HG03066 (cell line): ENCODE results near the gene MACROH2A1.

Experiments
- ATAC-seq: cut with Tn5 transposase; IDR thresholded peaks from one replicate; pipeline ENCODE4 v1.9.1; 2021; ENCODE audit warnings: low read depth; ENCODE audit not compliant: unreplicated experiment

Gene MACROH2A1

DNA sequence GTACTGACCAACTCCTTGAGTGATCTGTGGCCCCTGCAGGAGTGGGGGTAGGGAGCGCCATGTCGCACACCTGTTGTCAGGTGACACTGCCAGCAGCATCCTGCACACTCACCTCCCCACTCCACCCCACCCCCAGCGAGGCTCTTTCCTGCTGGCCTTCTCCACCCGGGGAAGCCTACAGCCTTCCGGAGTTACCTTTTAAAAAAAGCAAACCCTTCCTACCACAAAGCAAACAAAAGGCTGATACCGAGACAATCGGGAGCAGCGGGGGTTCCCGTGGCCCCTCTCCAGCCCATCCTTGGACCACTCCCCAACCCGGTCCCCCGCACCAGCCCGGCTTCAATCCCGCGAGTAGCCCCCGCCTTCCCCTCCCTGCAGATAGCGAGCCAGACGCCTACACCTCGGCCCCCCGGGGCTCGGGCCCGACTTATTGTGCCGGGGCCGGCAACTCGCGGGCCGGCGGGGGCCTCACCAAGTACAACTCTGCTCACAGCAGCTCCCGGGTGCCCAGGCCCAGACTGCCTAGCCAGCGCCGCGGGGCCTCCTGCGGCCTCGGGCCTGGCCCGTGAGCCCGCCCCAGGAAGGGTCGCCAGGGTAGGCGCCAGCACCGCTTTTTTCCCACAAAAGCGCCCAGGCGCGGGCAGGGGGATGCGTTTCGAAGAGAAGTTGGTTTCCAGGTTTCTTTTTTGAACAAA is 724 bp downstream of the MACROH2A1 start:
- ATAC-seq: peak; percentile 28

DNA sequence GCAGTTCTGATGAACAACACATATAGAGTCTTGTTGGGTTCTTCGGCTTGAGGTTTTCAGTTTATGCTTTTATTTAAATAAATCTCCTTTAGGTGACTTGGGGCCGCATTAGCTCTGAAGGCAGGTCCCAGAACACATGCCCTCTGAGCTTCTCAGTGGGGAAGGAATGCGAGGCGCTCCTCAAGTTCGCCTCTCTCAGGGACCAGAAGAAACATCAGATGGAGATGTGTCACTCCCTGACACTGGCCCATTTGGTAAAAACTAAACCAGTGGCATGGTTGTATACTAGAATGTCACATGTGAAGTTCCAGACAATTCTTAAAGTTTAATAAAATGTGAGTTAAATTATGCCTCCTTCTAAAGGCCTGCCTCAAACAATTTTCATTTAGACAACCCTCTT is 1.9 kb downstream of the MACROH2A1 start:
- ATAC-seq: no peak

DNA sequence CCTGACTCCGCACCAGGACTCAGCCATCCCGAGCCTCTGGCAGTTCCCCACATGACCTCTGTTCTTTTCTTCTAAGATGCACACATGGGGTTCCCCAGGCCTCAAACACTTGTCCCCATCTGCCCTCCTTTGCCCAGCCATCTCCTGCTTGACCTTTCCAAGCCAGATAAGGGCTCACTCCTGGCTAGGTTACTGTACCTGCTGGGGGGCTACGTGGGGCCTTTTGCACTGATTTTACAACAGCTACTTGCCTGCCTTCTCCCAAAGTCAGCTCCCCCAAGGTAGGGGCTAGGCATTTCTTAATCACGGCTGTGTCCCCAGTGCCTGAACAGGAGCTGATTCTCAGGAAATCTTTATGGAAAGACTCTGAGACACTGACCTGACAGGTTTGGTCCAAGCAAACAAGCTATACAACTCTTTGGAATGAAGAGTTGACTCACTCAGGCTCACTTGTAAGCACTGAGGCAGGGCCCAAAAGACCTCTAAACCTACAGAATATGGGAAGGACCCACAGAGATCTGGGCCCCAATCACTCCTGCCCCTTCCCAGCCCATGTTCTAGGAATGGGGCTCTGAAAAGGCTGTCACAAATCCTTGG is 2.5 kb downstream of the MACROH2A1 start:
- no peak for ATAC-seq

DNA sequence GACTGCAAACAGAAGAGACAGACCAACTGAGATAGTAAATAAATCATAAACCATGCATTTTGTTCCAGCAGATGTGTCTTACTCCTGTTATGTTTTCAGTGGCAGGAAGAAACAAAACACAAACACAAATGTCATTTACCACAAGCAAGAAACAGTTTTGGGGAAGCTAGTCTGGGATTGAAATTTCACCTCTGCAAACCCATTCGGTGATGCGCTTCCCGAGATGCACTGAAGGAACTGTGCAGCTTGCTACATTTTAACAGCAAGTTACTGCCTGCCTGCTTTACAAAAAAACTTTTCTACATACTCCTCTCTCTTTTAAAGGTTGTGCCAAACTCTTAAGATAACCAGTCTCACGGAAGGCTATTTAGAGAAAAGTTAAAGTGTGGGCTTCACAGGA is 3.2 kb downstream of the MACROH2A1 start:
- ATAC-seq: no peak

DNA sequence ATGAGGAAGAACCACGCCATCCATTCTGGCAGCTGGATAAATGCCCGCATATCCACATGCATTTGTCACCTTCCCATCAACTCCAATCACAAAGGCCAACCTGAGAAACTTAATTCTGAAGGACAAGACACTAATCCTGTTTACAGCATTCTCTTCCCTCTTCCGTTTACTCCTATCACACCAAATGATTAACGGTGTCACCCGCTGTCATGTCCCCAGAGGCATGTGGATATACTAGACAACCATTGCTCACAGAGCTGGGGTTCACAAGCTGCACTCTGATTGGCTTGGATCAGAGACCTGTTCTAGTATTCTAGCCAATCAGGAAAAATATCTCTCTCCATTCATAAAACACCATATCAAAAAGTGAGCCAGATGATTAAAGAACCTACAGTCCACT is 3.6 kb downstream of the MACROH2A1 start:
- no peak for ATAC-seq

DNA sequence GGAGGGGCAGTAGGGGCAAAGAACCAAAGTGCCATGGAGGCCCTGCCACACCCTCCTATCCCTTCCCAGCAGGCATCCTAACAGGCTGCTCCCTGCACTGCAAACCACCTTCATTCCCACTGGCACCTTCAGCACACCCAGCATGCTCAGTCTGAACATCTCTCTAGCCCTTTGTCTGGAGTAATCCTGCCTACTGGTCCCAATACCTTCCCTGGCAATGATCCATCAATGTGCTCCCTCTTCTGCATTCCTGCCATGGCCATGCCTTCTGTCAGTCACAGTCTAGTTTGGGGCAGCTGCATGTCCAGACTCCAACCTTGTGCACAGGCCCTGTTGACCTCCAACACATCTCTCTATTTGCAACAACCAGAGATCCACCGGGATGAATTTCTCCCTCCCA is 4.9 kb downstream of the MACROH2A1 start:
- ATAC-seq: no peak

DNA sequence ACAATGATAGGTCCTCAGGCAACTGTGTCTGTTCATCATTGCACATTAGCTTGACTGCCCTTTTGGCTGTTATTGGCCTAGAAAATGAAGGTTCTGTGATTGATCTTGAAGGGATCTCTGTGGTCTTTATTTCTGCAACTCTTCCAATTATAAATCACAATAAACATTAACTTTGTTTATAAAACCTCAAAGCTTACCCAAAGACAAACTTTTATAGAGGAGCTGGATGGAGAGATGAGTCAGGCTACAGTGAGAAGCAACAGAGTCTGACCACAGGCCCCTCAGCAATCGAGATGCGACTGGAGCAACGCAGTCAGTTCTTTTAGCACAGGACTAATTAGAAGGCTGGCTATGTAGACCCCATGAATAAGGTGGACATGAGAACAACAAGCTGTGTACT is 5.3 kb downstream of the MACROH2A1 start:
- no peak for ATAC-seq

DNA sequence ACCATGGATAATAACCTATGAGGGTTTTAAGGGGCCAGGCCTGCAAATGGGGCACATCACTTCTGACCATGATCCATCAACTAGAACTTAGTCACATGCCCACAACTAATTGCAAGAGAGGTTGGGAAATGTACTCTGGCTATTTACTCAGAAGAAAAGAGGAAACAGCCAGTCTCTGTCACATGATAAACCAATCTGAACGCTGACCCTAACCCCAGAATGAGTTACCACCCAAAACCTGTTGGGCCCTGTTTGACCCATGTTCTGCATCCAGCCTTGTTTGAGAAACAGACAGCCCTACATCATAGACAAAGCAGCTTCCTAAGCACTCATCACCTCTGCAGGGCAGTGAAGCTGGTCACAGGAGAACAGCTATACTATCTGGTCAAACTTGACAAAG is 5.8 kb downstream of the MACROH2A1 start:
- ATAC-seq: no peak

DNA sequence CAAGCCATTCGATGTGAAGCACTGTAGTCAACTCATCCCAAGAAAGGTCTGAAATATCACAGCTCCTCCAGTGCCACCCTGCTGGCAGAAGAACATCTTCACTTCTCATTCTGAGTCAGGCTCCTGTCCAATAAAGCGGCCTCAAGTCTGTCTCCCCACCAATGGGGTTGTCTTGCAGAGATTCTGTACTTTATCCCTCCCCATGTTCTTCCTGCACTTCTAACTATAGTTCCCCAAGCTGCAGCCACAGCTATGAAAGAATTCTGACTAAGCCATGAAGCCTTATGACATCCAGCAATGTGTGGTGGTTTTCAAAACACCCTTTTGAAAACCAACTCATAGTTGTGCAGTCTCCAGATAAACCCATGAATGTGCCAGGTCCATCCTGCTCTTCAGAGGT is 6.8 kb downstream of the MACROH2A1 start:
- ATAC-seq: no peak

DNA sequence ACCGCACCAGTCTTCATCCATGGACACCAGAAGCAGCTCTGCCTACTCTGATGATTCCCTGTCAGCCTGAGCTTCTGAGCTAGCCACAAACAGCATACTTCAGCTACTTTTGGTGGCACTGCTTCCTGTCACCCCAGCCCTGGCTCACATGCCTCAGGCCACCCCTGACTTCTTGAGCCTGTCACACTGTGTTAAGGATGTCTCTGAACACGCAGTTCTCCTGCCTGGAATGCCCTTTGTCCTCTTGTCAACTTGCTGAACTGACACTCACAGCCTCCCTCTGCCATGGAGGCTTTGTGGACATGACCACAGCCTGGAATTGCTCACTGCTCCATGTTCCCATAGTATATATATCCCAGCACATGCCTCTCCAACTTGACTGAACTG is 7.2 kb downstream of the MACROH2A1 start:
- no peak for ATAC-seq

DNA sequence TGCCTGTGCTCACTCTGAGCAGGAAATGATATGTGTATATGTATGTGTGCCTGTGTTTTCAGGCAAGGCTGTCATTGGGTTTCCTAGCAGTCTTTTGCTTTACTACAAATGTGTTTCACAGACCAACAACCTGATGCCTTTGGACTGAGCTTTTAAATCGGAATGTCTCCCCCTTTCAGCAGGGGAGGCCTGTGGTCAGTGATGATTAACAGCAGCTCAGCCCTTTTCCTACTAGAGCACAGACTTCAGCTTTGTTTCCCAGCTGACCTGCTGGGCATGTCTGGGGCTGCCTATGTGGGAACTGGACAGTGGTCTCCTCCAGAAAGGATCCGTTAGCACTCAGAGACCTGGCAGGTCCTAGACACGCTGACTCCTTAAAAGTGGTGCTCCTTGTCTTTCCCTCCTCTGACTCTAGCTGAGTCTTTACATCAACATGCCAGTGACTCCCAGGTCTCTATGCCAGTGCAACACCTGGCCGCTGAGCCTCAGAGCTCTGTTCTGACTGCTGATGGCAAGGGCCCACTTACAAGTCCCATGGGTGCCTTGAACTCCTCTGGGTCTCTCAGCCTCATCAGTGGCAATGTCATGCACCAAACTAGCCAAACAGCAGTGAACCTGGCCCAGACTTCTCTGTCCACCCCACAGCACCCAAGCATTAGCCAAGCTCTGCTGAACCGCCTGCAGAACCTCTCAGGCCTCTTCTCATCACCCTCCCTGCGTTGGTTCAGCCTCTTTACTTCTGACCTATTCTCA is 7.7 kb downstream of the MACROH2A1 start:
- ATAC-seq: no peak

DNA sequence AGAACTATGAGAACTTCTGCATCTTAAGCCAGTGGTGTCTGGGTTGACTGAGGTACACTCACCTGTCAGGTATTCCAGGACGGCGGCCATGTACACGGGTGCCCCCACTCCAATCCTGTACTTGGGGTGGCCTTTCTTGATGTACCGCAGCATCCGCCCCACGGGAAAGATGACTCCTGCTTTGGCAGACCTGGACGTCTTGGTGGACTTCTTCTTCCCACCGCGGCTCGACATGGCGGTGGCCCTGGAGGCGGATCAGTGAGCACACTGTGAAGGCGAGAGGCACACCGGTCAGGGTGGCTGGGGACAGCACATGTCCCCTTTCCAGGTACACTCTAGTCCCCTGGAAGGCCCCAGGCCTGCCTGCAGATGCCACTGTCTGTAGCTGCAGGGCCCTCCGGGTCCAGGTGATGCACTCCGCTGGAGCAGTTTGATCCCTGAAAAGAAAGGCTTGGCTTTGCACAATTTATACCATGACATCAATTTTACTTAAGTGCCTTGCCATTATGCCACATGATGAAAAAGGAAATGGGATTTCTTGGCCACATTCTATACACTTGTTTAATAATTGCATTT is 10.1 kb downstream of the MACROH2A1 start:
- no peak for ATAC-seq

DNA sequence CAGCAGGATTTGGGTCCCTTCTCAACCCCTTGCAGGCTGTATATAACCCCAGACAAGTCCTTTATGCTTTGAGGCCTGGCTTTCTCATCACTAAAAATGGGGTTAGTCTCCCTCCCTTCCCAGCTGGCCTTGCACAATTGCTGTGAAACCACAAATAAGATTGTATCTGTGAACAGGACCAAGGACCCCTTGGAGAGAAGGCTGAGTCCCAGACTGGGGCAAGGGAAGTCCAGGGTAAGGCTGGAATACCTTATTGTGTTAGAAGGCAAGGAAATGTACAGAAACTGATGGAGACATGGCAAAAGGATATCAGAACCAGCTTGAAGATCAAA is 11.4 kb downstream of the MACROH2A1 start:
- no peak for ATAC-seq

DNA sequence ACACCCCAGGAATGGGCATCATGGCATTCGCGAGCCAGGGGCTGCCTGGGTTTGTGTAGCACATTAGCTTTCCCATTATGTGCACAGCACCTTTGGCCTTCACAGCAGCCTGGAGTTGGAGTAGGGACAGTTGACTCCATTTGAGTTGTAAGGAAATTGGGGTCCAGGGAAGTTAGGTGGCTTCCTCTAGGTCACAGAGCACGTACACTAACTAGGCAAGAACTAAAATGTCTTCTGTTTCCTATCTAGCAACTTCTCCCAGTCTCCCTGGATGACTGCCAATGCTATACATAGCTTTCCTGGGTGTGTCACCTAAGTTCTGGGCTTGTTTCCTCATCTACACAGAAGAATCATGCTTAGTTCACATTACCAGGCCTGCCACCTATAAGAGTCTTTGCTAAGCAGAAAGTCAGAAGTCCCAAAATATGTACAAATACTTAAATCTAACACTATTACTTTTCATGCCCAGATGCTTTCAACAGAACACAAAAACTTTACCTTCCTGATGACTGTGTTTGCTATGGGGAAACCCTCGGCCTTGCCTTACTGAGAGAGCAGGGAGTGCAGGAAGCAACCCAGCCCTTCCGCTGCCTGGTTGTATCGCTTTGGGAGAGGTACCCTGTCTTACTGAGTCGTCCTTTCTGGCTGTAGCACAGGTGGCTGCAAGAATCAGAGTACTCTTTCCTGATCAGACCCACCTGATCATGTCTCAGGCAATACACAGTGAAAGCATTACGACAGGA is 12.0 kb downstream of the MACROH2A1 start:
- no peak for ATAC-seq

DNA sequence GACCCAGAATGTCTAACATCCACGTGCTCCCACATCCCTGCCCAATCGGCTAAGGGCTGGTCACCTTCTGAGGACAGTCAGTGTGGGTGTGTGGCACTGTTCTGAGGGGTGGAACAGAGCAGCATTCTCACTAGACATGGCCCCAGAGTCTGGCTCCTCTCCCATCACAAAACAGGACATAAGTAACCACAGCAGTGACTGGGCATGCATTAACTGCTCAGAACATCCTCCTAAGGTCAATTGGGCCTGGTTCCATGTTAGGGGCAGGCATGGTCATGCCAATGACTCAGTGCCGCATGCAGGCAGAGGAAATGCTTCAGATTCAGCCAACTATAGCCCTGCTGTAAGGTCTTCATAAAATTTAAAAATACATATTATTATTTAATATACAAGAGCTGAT is 12.9 kb downstream of the MACROH2A1 start:
- ATAC-seq: no peak

DNA sequence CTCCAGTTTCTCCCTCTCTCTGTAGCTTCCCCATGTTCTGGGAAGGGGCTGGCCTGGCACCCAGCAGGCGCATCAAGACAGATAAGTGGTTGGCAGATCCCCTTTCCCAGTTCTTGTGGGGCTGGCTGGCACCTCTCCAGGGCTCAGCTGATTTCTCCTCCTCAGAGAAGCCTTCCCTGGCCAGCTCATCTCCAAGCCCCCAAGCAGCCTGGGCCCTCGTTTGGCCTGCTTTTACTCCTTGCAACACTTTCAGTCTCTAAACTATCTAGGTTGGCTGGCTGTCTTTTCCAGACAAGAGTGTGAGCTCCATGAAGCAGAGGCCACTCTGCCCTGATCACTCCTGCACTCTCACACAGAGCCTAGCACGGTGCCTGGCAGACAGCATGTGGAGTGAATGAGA is 13.5 kb downstream of the MACROH2A1 start:
- ATAC-seq: no peak

DNA sequence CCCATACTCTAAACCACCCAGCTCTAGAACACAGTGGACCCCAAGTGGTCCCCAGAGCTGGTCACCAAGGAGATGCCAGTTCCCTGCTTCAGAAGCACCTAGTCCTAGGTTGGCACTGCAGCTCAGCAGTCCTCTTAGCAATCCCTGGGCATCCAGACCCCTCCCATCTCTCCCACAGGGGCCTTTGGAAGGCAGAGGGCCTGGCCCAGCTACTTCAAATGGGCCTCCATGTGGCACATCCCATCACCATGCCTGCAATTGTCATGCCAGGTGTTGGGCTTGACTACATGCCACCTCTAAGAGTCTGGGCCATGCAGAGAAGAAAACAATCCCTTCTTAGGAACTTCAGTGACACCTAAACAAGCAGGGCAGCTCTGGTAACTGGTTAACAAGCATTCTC is 14.1 kb downstream of the MACROH2A1 start:
- no peak for ATAC-seq

DNA sequence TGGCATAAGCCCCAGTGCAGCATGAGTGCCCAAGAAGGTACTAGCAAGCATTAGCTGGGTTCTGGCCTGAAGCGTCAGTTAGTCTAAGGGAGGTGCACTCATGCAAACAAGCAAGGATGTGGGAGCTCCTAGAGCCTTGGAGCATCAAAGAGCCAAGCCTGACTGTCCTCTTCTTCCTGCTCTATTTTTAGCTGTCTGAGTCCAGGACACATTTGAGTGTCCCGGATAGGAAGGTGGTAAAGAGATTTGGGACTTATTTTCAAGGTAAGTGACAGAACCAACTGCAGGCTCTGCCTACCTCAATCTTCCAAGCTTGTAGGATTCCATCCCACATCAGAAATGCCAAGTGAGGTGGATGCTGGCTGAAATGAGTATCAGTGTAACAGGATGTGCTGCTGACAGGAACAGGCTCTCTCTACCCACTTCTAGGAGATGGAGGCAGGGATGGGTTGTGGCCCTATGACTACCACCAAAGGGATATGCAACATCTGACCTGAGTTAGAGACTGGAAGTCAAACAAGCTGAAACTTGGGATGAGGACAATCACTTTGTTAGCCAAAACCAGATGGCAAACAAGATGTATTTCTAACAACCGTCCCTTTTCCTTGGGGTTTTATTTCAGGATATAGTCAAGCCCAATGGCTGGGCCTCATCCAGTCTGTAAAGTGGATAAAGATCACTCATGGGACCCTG is 15.1 kb downstream of the MACROH2A1 start:
- no peak for ATAC-seq

DNA sequence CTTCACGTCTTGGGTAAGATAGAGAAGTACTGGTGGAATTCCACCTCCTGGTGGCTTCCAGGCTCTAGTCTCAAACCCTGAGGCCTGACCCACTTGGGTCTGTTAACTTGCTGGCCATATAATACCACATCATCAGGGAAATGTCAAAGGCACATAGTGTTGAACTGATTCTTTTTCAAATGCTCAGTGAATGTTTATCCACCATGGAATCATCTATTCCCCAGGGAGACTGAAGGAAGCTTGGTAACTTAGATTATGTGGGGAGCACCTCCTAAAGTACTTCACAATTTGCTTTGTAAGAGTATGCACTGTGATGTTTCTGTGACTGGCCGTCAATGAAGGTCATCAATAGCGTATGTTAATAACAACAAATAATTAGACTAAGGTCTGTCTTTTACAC is 16.1 kb downstream of the MACROH2A1 start:
- no peak for ATAC-seq

DNA sequence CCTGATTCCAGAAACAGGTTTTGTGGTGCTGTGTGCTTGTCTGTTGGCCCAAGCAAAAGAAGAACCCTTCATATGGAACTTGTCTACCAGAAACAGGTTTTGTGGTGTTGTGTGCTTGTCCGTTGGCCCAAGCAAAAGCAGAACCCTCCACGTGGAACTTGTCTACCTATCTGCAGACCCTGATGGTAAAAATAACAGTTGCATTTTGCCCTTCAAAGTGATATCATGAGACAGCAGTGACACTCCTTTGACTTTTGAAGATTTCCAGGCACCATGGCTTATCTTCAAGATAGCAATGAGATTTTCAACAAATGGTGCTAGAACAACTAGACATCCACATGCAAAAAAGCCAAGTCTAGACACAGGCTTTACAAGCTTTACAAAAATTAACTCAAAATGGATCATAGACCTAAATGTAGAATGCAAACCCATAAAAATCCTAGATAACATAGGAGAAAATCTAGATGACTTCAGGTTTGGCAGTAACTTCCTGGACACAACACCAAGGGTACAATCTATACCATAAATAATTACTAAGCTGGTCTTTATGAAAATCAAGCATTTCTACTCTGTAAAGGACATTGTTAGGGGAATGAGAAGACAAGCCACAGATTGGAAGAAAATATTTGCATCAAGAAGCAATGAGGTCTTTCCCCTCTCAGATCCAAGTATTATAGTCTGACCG is 16.8 kb downstream of the MACROH2A1 start:
- ATAC-seq: no peak
